ENCODE data around the gene KCNE4.
A peak's percentile ranks its signal among the peaks of the same experiment; 100 is the strongest.

The KCNE4 gene

DNA sequence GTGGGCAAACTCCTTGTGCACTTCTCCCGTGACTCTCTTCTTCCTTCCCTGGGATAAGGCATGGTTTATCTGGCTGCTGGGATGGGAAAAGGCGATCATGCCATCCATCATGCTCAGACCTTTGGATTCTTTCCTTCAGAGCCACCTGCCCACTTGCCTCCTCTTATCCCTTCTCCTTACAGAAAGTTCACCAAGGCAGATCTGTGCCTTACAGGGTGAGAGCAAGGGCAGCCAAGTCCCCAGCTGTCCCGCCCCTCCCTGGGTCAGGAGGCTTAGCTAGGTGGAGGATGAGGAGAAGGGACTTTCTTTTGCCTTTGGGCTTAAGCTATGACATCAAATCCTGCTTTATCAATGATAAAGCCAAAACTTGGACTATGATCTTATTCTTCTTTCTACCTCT, 47.6 kb downstream of the KCNE4 start:
- TF ChIP-seq, protein P1, sequence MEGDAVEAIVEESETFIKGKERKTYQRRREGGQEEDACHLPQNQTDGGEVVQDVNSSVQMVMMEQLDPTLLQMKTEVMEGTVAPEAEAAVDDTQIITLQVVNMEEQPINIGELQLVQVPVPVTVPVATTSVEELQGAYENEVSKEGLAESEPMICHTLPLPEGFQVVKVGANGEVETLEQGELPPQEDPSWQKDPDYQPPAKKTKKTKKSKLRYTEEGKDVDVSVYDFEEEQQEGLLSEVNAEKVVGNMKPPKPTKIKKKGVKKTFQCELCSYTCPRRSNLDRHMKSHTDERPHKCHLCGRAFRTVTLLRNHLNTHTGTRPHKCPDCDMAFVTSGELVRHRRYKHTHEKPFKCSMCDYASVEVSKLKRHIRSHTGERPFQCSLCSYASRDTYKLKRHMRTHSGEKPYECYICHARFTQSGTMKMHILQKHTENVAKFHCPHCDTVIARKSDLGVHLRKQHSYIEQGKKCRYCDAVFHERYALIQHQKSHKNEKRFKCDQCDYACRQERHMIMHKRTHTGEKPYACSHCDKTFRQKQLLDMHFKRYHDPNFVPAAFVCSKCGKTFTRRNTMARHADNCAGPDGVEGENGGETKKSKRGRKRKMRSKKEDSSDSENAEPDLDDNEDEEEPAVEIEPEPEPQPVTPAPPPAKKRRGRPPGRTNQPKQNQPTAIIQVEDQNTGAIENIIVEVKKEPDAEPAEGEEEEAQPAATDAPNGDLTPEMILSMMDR (IDR thresholded peaks at IDR 0.05; ENCODE audit: borderline replicate concordance, insufficient read depth, low read depth, low read length), result no peak
- H3K4me3 ChIP-seq (ENCODE audit: low read depth, low read length), result no peak overlapping the region

DNA sequence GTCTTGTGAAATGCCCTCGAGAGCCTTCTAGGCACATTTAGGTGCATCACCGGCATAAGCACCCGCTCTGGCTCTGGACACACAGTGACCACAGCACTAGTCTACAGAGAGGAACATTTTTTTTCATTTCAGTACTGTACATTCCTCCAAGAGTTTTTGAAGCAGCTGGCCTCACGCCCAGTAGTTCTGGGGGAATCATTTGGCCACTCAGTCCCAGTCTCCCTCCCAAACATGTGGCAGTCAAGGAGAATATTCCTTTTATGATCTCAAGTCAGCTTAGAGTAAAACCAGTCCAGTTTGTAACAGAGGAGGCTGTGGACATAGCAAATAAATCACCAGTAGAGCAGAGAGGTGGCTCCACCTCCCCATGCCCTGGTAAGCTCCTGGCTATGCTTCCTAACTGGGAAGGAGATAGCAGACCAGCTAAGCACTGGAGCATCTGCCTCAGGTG, 48.1 kb downstream of the KCNE4 start:
- TF ChIP-seq, protein P1 (IDR thresholded peaks at IDR 0.05; ENCODE audit: borderline replicate concordance, insufficient read depth, low read depth, low read length), result no peak
- H3K4me3 ChIP-seq (ENCODE audit: low read depth, low read length), result no peak overlapping the region

DNA sequence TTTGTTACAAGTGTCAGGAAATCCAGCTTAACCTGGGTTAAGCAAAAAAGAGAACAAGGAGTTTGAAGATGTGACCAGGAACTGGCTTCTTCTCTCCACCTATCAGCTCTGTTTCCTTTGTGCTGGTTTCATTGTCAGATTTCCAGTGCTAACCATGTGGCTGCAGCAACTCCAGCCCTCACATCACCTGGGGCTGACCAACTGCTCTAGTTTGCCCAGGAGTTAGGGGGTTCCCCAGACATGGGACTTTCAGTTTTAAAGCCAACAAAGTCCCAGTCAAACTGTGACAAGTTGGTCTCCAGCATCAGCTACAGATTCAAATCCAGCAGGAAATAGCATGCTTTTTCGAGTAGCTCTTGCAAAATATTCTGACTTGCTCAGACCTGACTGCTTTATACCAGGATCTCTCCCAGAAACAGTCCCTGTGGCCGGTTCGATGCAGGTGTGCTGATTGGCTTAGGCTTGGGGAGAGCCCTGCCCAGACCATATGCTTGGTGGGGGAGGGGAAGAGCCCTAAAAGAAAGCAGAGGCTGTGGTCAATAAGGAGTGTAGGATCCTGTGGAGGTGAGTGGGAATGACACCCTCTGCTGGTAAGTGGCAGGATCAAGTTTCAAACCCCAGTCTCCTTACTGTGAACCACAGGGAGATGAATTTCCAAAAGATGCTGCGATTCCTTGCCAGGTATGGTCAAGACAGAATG, 49.5 kb downstream of the KCNE4 start:
- TF ChIP-seq, protein P1 (IDR thresholded peaks at IDR 0.05; ENCODE audit: borderline replicate concordance, insufficient read depth, low read depth, low read length), result peak; percentile 45; the same call in 1 of the 2 replicates
- no peak overlapping the region for H3K4me3 ChIP-seq (ENCODE audit: low read depth, low read length)

DNA sequence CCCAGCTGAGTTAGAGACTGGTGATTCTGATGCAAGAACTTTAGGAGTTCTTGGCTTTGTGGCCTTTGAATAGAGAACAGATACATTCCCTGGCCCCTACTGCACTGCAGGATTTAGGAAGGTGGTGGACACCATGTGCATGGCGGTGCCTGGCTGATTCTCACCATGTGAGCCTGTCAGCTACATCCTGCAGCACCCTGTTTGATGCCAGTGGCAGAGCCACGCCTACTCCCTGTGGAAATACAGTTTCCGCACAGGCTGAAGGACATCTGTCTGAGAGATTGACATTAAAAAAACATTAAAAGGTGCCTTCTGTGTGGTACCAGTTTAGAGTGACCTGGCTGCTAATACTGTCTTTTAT, 50.0 kb downstream of the KCNE4 start:
- no peak overlapping the region for H3K4me3 ChIP-seq (ENCODE audit: low read depth, low read length)
- TF ChIP-seq, protein P1 (IDR thresholded peaks at IDR 0.05; ENCODE audit: borderline replicate concordance, insufficient read depth, low read depth, low read length), result no peak

DNA sequence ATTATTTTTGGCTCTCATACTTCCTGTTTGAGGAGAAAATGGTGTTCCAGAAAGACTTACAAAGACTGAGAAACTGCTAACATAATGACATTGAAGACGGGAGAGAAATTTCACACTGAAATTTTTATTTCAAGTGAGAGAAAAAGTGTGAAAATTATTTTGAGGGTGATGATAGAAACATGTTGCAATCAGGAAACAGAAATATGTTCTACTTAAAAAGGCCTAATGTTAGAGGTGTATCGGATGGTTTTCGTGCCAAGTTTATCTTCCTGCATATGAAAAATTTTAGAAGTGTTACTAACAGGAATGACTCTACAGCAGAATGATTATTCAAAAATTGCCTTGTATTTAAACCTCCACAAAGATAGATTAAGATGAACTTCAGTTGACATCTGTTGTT, 50.5 kb downstream of the KCNE4 start:
- H3K4me3 ChIP-seq (ENCODE audit: low read depth, low read length), result no peak overlapping the region
- TF ChIP-seq, protein P1 (IDR thresholded peaks at IDR 0.05; ENCODE audit: borderline replicate concordance, insufficient read depth, low read depth, low read length), result no peak

DNA sequence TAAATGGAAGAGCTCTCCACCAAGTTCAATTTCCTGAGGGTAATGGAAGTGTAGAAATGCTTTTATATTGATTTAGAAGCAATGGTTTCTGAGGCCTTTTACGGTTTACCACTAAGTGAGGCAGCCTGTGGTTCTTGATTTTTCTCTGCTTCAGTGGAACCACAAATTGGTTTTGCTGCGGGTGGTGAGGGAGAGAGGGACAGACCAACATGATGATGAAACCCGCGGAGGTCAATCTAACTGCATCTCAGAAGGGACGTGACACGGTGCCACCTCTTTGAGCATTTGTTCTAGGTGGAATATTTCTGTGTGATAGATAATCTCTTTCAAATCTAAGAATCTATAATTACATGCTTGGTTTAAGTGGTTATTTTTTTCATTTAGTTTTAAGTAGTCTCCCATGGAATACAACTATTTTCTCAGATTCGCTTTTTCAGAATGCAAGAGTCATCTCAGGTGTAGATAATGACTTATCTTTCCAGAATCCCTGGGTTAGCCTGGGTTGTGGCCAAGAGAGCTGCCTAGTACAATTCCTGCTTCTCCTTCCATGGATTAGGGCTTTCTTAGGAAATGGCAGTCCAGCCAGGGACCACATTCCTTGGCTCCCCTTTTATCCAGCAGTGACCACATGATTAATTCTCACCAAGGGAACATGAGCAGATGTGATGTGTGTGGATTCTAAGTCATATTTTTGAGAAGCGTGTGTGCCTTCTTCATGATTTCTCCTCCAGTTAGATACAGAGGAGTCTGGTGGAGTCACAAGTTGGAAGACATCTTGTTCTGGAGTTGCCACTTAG, 52.5 kb downstream of the KCNE4 start:
- TF ChIP-seq, protein P1 (IDR thresholded peaks at IDR 0.05; ENCODE audit: borderline replicate concordance, insufficient read depth, low read depth, low read length), result no peak
- H3K4me3 ChIP-seq (ENCODE audit: low read depth, low read length), result no peak overlapping the region

Measured in GM12875 (cell line).